WTC11 (cell line): ENCODE measurements around the gene NSUN3. TPM values are rescaled to one million over a fixed set of nuclear protein-coding genes. Genes with fewer than 3 reads are reported as not detected.

ENCODE experiments used
- ATAC-seq: fragments of 200-7000 bp; cut with Tn5 transposase; 2 replicates; pipeline ENCODE4 v1.10.0; 2021; ENCODE audit warnings: mild to moderate bottlenecking, moderate library complexity
- CTCF ChIA-PET: fragments of 300-600 bp; sonication (Branson Sonifier 250); formaldehyde crosslinking; loops from one replicate; lab custom pipeline; 2021; ENCODE audit warnings: antibody characterized with exemption; lab: Charles Lee
- POLR2A ChIA-PET: fragments of 350-600 bp; sonication (Branson Sonifier 250); formaldehyde crosslinking; loops from one replicate; lab custom pipeline; 2021; ENCODE audit warnings: antibody characterized with exemption; lab: Charles Lee
- DNase-seq: peaks from one replicate; pipeline ENCODE4 v3.0.0; 2021; ENCODE audit warnings: low spot score
- H3K27ac Mint-ChIP-seq: 2 replicates; pipeline ENCODE4 v1.8.0; 2021; ENCODE audit warnings: mixed read lengths
- H3K27me3 Mint-ChIP-seq: 2 replicates; pipeline ENCODE4 v1.8.0; 2021; ENCODE audit warnings: low read depth, mild to moderate bottlenecking, moderate library complexity, mixed read lengths
- H3K36me3 Mint-ChIP-seq: 2 replicates; pipeline ENCODE4 v1.8.0; 2021; ENCODE audit warnings: mixed read lengths
- H3K4me1 Mint-ChIP-seq: 2 replicates; pipeline ENCODE4 v1.8.0; 2022; ENCODE audit warnings: mixed read lengths
- H3K4me3 Mint-ChIP-seq: 2 replicates; pipeline ENCODE4 v1.8.0; 2021; ENCODE audit warnings: mild to moderate bottlenecking, moderate library complexity, mixed read lengths
- H3K9me3 Mint-ChIP-seq: 2 replicates; pipeline ENCODE4 v1.8.0; 2021; ENCODE audit warnings: mixed read lengths
- ATF1 ChIP-seq: sonication (generic); formaldehyde crosslinking; IDR thresholded peaks from 2 replicates; pipeline ENCODE4 v1.8.1; 2023; ENCODE audit warnings: mild to moderate bottlenecking, moderate library complexity, missing genetic modification reagents
- CREM ChIP-seq: sonication (generic); formaldehyde crosslinking; IDR thresholded peaks from 2 replicates; pipeline ENCODE4 v1.8.1; 2022; ENCODE audit warnings: mild to moderate bottlenecking, missing genetic modification reagents, moderate library complexity
- E2F1 ChIP-seq: sonication (generic); formaldehyde crosslinking; IDR thresholded peaks from 2 replicates; pipeline ENCODE4 v1.8.0; 2022; ENCODE audit warnings: mild to moderate bottlenecking, missing genetic modification reagents
- ELF4 ChIP-seq: sonication (generic); formaldehyde crosslinking; IDR thresholded peaks from 2 replicates; pipeline ENCODE4 v1.8.1; 2022; ENCODE audit warnings: low read depth, mild to moderate bottlenecking, moderate library complexity, missing genetic modification reagents
- FOXP4 ChIP-seq: sonication (generic); formaldehyde crosslinking; IDR thresholded peaks from 2 replicates; pipeline ENCODE4 v1.8.0; 2022; ENCODE audit warnings: mild to moderate bottlenecking, missing genetic modification reagents
- IRF2 ChIP-seq: sonication (generic); formaldehyde crosslinking; IDR thresholded peaks from 2 replicates; pipeline ENCODE4 v1.8.0; 2022; ENCODE audit warnings: low read depth, missing genetic modification reagents, borderline replicate concordance
- RELA ChIP-seq: sonication (generic); formaldehyde crosslinking; IDR thresholded peaks from 2 replicates; pipeline ENCODE4 v1.8.1; 2022; ENCODE audit warnings: missing genetic modification reagents, mild to moderate bottlenecking, borderline replicate concordance
- SMAD3 ChIP-seq: sonication (generic); formaldehyde crosslinking; IDR thresholded peaks from 2 replicates; pipeline ENCODE4 v1.8.0; 2022; ENCODE audit warnings: missing genetic modification reagents, mild to moderate bottlenecking, borderline replicate concordance
- SMAD4 ChIP-seq: sonication (generic); formaldehyde crosslinking; IDR thresholded peaks from 2 replicates; pipeline ENCODE4 v1.8.0; 2022; ENCODE audit warnings: mild to moderate bottlenecking, missing genetic modification reagents
- ZNF232 ChIP-seq: sonication (generic); formaldehyde crosslinking; IDR thresholded peaks from 2 replicates; pipeline ENCODE4 v1.8.0; 2022; ENCODE audit warnings: mild to moderate bottlenecking, missing genetic modification reagents
- ZNF263 ChIP-seq: sonication (generic); formaldehyde crosslinking; IDR thresholded peaks from 2 replicates; pipeline ENCODE4 v1.8.1; 2022; ENCODE audit warnings: low read depth, mild to moderate bottlenecking, moderate library complexity, missing genetic modification reagents
- ZNF281 ChIP-seq: sonication (generic); formaldehyde crosslinking; IDR thresholded peaks from 2 replicates; pipeline ENCODE4 v1.8.0; 2023; ENCODE audit warnings: mild to moderate bottlenecking, missing genetic modification reagents
- total RNA-seq: library from RNA; stranded (reverse); gene quantifications from 3 replicates; pipeline ENCODE4 v1.2.3, GENCODE V29; 2021
- TF ChIP-seq, protein P1 (sequence below): sonication (generic); formaldehyde crosslinking; conservative IDR thresholded peaks from 2 replicates; pipeline ENCODE4 v1.8.1; 2023; ENCODE audit warnings: mild to moderate bottlenecking, low read depth, missing genetic modification reagents, moderate library complexity
- TF ChIP-seq, protein P2 (sequence below): sonication (generic); formaldehyde crosslinking; IDR thresholded peaks from 2 replicates; pipeline ENCODE4 v1.8.0; 2022; ENCODE audit warnings: mild to moderate bottlenecking, missing genetic modification reagents

Gene NSUN3
- total RNA-seq, 1 experiment from 2014 or later, result 8.2 TPM

GRCh38 chr3:94121161-94121560 is 58.3 kb downstream of the NSUN3 start (continued):
- TF ChIP-seq FOXP4 (CRISPR knock-in tag) (no peak), CREM (CRISPR knock-in tag) (no peak), ZNF281 (CRISPR knock-in tag) (no peak)
- TF ChIP-seq, protein P1, sequence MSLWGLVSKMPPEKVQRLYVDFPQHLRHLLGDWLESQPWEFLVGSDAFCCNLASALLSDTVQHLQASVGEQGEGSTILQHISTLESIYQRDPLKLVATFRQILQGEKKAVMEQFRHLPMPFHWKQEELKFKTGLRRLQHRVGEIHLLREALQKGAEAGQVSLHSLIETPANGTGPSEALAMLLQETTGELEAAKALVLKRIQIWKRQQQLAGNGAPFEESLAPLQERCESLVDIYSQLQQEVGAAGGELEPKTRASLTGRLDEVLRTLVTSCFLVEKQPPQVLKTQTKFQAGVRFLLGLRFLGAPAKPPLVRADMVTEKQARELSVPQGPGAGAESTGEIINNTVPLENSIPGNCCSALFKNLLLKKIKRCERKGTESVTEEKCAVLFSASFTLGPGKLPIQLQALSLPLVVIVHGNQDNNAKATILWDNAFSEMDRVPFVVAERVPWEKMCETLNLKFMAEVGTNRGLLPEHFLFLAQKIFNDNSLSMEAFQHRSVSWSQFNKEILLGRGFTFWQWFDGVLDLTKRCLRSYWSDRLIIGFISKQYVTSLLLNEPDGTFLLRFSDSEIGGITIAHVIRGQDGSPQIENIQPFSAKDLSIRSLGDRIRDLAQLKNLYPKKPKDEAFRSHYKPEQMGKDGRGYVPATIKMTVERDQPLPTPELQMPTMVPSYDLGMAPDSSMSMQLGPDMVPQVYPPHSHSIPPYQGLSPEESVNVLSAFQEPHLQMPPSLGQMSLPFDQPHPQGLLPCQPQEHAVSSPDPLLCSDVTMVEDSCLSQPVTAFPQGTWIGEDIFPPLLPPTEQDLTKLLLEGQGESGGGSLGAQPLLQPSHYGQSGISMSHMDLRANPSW, result no peak

- TF ChIP-seq SMAD4 (CRISPR knock-in tag) (no peak), SMAD3 (CRISPR knock-in tag) (no peak), ZNF281 (CRISPR knock-in tag) (no peak), ELF4 (CRISPR knock-in tag) (no peak), ZNF232 (CRISPR knock-in tag) (no peak), ZNF263 (no peak), ATF1 (CRISPR knock-in tag) (no peak), E2F1 (CRISPR knock-in tag) (no peak), IRF2 (no peak), RELA (no peak)
- TF ChIP-seq, protein P2, sequence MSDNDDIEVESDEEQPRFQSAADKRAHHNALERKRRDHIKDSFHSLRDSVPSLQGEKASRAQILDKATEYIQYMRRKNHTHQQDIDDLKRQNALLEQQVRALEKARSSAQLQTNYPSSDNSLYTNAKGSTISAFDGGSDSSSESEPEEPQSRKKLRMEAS (CRISPR knock-in tag), result no peak
- ChIA-PET CTCF (no interaction called here), POLR2A (no interaction called here)
- Mint-ChIP-seq H3K36me3 (no peaks in the 10 kb centered on the region), H3K4me3 (no peak overlapping the region), H3K9me3 (no peaks in the 10 kb centered on the region), H3K4me1 (peaks cover 24% of the 10 kb centered on the region), H3K27me3 (no peaks in the 10 kb centered on the region), H3K27ac (no peak overlapping the region)
- DNase-seq, result no peak
- no peak for ATAC-seq
Measured at GRCh38 chr3:94127115-94127514, 64.3 kb downstream of the NSUN3 start.
